Activated naive CD4-positive, alpha-beta T cell treated with anti-CD3 and anti-CD28 coated beads for 36 hours (primary cell): ENCODE results near the gene MRM1. TPM values are rescaled to one million over a fixed set of nuclear protein-coding genes. Genes with fewer than 3 reads are reported as not detected.

Source experiments
- CTCF ChIA-PET: fragments of 350-600 bp; sonication (Branson Sonifier 250); formaldehyde crosslinking; loops from one replicate; lab custom pipeline; 2021; ENCODE audit warnings: antibody characterized with exemption; lab: Charles Lee
- DNase-seq: peaks from one replicate; pipeline ENCODE4 v3.0.0-alpha.2; 2020
- H3K27ac Mint-ChIP-seq: one replicate; pipeline ENCODE4 v1.8.0; 2021; ENCODE audit warnings: mild to moderate bottlenecking, mixed read lengths
- H3K27me3 Mint-ChIP-seq: one replicate; pipeline ENCODE4 v1.8.0; 2021; ENCODE audit warnings: low read depth, mixed read lengths
- H3K36me3 Mint-ChIP-seq: one replicate; pipeline ENCODE4 v1.8.0; 2021; ENCODE audit warnings: low read depth, mixed read lengths
- H3K4me1 Mint-ChIP-seq: one replicate; pipeline ENCODE4 v1.8.0; 2021; ENCODE audit warnings: low read depth, mixed read lengths
- H3K4me3 Mint-ChIP-seq: one replicate; pipeline ENCODE4 v1.8.0; 2021; ENCODE audit warnings: mild to moderate bottlenecking, moderate library complexity, mixed read lengths
- H3K9me3 Mint-ChIP-seq: one replicate; pipeline ENCODE4 v1.8.0; 2021; ENCODE audit warnings: mixed read lengths
- intact Hi-C: fragments of 100-400 bp; cut with micrococcal nuclease; formaldehyde crosslinking; loops from one replicate; pipeline ENCODE4 v1.15.1; 2023
- total RNA-seq, 2 experiments: library from RNA; stranded (reverse); gene quantifications; one replicate each; pipeline ENCODE4 v1.2.3, GENCODE V29; 2021

MRM1 gene
- total RNA-seq, 2 experiments from 2014 or later: 11.0 to 11.3 TPM

DNA sequence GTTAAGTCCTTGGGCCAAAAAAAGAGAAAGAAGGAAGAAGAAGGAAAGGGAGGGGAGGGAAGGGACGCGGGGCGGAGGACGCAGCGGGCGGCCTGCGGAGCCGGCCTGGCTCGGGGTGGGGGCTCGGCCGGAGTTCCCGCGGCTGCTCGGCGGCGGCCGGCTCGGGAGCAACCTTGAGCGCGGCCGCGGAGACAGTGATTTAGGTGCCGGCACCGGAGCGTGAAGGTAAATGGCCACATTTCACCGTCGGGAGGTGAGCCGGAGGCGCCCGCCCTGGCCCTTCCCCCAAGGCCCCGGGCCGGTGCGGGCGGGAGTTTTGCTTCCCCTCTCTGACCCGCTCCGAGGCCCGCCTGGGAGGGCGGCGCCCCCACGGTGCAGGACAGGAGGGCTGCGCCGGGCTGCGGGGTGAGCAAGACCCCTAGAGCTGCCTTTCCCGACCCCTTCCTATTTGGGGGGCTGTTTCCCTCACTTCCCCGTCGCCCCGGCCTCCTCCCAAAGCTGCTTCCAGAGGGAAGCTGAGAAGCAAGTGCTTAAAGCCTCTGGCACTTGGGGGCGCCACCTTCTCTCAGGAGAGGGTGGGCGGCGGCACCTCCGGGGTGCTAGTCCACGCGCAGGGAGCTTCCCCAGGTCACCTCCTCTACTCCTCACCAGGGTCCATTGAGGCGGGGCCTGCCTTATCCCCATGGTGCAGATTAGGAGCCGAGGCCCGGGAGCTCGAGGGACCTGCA lies 56.5 kb downstream of the MRM1 start:
- Mint-ChIP-seq H3K4me1 (peaks cover 7% of the 10 kb centered on the region), H3K27me3 (peaks cover 34% of the 10 kb centered on the region), H3K27ac (no peak overlapping the region), H3K9me3 (no peaks in the 10 kb centered on the region), H3K4me3 (peak overlapping the region; percentile 39), H3K36me3 (no peaks in the 10 kb centered on the region)
- CTCF ChIA-PET: interaction anchor here (0.5 to 0.6 kb wide), 2 partner anchors 98 to 388 kb away, joined by 3 read pairs; no protein-coding TSS in a partner anchor
- DNase-seq: peak; percentile 41
- intact Hi-C loops: loop anchor here (5.0 kb wide), 1 partner anchor 49 kb away; no protein-coding TSS in a partner anchor

Other genes starting within 250 kb of the MRM1 start
- gene TBC1D3H, start 213.1 kb upstream of the MRM1 start, total RNA-seq: not detected
- gene ZNHIT3, start 114.9 kb upstream of the MRM1 start, total RNA-seq: 10 to 100 TPM; 39.0 to 43.7 TPM
- gene MYO19, start 66.7 kb upstream of the MRM1 start, total RNA-seq: 100 to 1,000 TPM in 1 of 2 experiments, 10 to 100 TPM in 1; 99.6 to 107 TPM
- gene PIGW, start 66.6 kb upstream of the MRM1 start, total RNA-seq: 10 to 100 TPM; 10.6 to 11.3 TPM
- gene GGNBP2, start 56.7 kb upstream of the MRM1 start, total RNA-seq: 10 to 100 TPM; 96.2 to 99.9 TPM
- gene DHRS11, start 9.7 kb upstream of the MRM1 start, total RNA-seq: 1 to 10 TPM; 8.4 to 9.8 TPM